K562 (cell line): ENCODE data around the gene C11orf52. TPM values are rescaled to one million over a fixed set of nuclear protein-coding genes. Genes with fewer than 3 reads are reported as not detected.

Source experiments
- BMI1 ChIP-seq: fragments of 150-350 bp; IDR thresholded peaks from 2 replicates; pipeline ENCODE4 v1.6.1; 2014; ENCODE audit warnings: low read length
- CBFB ChIP-seq: sonication (generic); formaldehyde crosslinking; IDR thresholded peaks from 2 replicates; pipeline ENCODE4 v1.4.0; 2020; ENCODE audit warnings: mild to moderate bottlenecking, missing genetic modification reagents
- CHAMP1 ChIP-seq: fragments of 450-650 bp; IDR thresholded peaks from 2 replicates; pipeline ENCODE4 v1.6.1; 2016; ENCODE audit warnings: mild to moderate bottlenecking
- LEF1 ChIP-seq: fragments of 450-650 bp; IDR thresholded peaks from 2 replicates; pipeline ENCODE4 v1.6.1; 2016; ENCODE audit warnings: mild to moderate bottlenecking
- PCBP2 ChIP-seq: fragments of 200-400 bp; formaldehyde crosslinking; IDR thresholded peaks from 2 replicates; pipeline ENCODE4 v1.6.1; 2018; ENCODE audit warnings: low read length, low read depth, mild to moderate bottlenecking, moderate library complexity; ENCODE audit not compliant: poor library complexity, severe bottlenecking
- POLR2A ChIP-seq: fragments of 450-650 bp; conservative IDR thresholded peaks from 2 replicates; pipeline ENCODE4 v1.6.1; 2016
- POLR2B ChIP-seq: fragments of 450-650 bp; IDR thresholded peaks from 2 replicates; pipeline ENCODE4 v1.6.1; 2018; ENCODE audit warnings: low read depth; ENCODE audit not compliant: partially characterized antibody
- TAF15 ChIP-seq: fragments of 200-400 bp; formaldehyde crosslinking; IDR thresholded peaks from 2 replicates; pipeline ENCODE4 v1.6.1; 2017; ENCODE audit warnings: mild to moderate bottlenecking, low read depth, low read length, moderate library complexity
- TCFL5 ChIP-seq: fragments of 250-450 bp; sonication (Bioruptor Pico); conservative IDR thresholded peaks from 2 replicates; pipeline ENCODE4 v1.6.1; 2021; ENCODE audit warnings: mild to moderate bottlenecking, moderate library complexity, matching md5 sums
- TEAD1 ChIP-seq, 2 experiments: fragments of 450-650 bp in 1 of 2; sonication (generic) in 1 of 2; formaldehyde crosslinking; IDR thresholded peaks; 2 replicates each; pipeline versions ENCODE4 v1.4.0 to v1.8.0; 2020 to 2022; ENCODE audit warnings: mild to moderate bottlenecking in 2 of 2, missing genetic modification reagents in 1 of 2
- ZNF232 ChIP-seq: sonication (generic); formaldehyde crosslinking; IDR thresholded peaks from 2 replicates; pipeline ENCODE4 v1.8.0; 2022; ENCODE audit warnings: mild to moderate bottlenecking, missing genetic modification reagents
- ZNF311 ChIP-seq: fragments of 250-450 bp; sonication (Bioruptor Pico); IDR thresholded peaks from 2 replicates; pipeline ENCODE4 v1.4.0; 2020; ENCODE audit warnings: mild to moderate bottlenecking, moderate library complexity
- ZNF354B ChIP-seq: fragments of 250-450 bp; sonication (Bioruptor Pico); IDR thresholded peaks from 2 replicates; pipeline ENCODE4 v1.4.0; 2020
- ZNF384 ChIP-seq: IDR thresholded peaks from 2 replicates; pipeline ENCODE4 v1.6.1; 2012; ENCODE audit warnings: low read depth, low read length, improper control_type of control experiment
- ZNF764 ChIP-seq: fragments of 250-450 bp; sonication (Bioruptor Pico); IDR thresholded peaks from 2 replicates; pipeline ENCODE4 v1.4.0; 2020; ENCODE audit warnings: low read depth, mild to moderate bottlenecking, moderate library complexity
- polyA plus RNA-seq, 8 experiments: library from polyadenylated mRNA; depleted of rRNA in 4 of 8; stranded (reverse) in 5 of 8; unstranded in 3 of 8; fragments of >200 nt; fragmentation: Nextera tagmentation in 2 of 8; fragmentation: Illumina TruSeq in 1 of 8; extraction: Ambion mirVana in 2 of 8; extraction: Trizol in 1 of 8; gene quantifications; 2 replicates each; pipeline versions ENCODE4 v1.2.1 to v1.2.3, GENCODE V29; 2011 to 2014; ENCODE audit warnings: inconsistent platforms in 1 of 8, missing spikeins in 1 of 8
- total RNA-seq, 7 experiments: library from RNA; depleted of rRNA in 6 of 7; stranded (reverse); fragments of >200 nt in 6 of 7; fragmentation: Illumina TruSeq in 2 of 7; extraction: Trizol in 2 of 7; gene quantifications; 2 replicates each; pipeline versions ENCODE4 v1.2.1 to v1.2.3, GENCODE V29; 2011 to 2021; ENCODE audit warnings: low replicate concordance in 1 of 7
- TF ChIP-seq, protein P1 (sequence below): sonication (generic); formaldehyde crosslinking; IDR thresholded peaks from 2 replicates; pipeline ENCODE4 v1.8.0; 2022; ENCODE audit warnings: missing genetic modification reagents, mild to moderate bottlenecking, borderline replicate concordance
- TF ChIP-seq, protein P2 (sequence below): sonication (generic); formaldehyde crosslinking; IDR thresholded peaks from 2 replicates; pipeline ENCODE4 v1.8.0; 2023; ENCODE audit warnings: mild to moderate bottlenecking, missing genetic modification reagents
- TF ChIP-seq, protein P3 (sequence below): fragments of 250-450 bp; sonication (Bioruptor Pico); IDR thresholded peaks from 2 replicates; pipeline ENCODE4 v1.5.0; 2020; ENCODE audit warnings: mild to moderate bottlenecking, borderline replicate concordance
- TF ChIP-seq, protein P4 (sequence below): IDR thresholded peaks from 2 replicates; pipeline ENCODE4 v1.6.1; 2014; ENCODE audit warnings: antibody characterized with exemption

Gene C11orf52
- total and polyA plus RNA-seq, 9 of the 15 experiments (the other 6 are each of a cell fraction or from before 2014, with no cell fraction given) = 0.29 to 2.9 (median 1.0) TPM

DNA sequence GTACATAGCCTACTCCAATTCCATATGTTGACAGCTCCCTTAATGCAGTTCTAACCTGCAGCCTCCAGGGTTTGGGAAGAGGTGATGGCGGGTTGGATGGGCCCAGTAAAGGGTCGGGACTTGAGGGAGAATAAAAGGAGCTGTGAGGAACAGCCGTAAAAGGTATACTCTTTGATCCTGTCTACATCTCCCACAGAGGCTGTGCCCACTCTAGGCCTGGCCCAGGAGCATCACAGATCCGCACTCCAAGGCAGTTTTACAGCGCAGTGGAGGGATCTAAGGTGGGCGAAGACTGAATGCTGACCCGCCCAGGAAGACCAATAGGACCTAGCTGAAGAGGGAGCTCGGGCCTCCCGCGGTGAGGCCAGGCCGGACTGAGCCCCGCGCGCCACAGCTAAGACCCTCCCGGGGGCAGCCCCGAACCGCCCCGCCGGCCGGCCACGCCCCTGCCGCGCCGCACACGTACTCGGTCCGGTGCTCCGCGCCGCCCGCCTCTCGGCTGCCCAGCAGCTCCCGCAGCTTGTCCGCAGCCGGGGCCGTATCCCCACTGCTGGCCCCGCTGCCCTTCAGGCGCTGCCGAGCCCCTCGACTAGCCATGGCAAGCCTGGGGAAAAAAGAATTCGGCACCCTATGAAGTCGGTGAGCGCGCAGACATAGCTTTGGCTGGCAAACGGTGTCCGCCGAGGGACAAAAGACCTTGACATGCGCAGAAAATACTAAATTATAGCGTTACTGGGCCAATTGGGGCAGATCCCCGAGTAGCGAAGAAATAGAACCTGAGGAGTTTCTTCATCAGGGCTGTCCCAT is 47.6 kb upstream of the C11orf52 start, which contains the start of gene ALG9 (continued):
- TF ChIP-seq, protein P1, sequence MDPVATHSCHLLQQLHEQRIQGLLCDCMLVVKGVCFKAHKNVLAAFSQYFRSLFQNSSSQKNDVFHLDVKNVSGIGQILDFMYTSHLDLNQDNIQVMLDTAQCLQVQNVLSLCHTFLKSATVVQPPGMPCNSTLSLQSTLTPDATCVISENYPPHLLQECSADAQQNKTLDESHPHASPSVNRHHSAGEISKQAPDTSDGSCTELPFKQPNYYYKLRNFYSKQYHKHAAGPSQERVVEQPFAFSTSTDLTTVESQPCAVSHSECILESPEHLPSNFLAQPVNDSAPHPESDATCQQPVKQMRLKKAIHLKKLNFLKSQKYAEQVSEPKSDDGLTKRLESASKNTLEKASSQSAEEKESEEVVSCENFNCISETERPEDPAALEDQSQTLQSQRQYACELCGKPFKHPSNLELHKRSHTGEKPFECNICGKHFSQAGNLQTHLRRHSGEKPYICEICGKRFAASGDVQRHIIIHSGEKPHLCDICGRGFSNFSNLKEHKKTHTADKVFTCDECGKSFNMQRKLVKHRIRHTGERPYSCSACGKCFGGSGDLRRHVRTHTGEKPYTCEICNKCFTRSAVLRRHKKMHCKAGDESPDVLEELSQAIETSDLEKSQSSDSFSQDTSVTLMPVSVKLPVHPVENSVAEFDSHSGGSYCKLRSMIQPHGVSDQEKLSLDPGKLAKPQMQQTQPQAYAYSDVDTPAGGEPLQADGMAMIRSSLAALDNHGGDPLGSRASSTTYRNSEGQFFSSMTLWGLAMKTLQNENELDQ (CRISPR knock-in tag) = no peak
- TF ChIP-seq TAF15 (no peak), POLR2A (peak; percentile 82), TCFL5 (CRISPR knock-in tag) (no peak), POLR2B (peak; percentile 49), CHAMP1 (no peak), TEAD1 (CRISPR knock-in tag; IDR thresholded peaks at IDR 0.05) (peak in 1 of 2 experiments; percentile 77; a peak in 1 of 4 replicates), LEF1 (no peak), PCBP2 (no peak), ZNF764 (no peak), BMI1 (no peak), ZNF311 (CRISPR knock-in tag) (no peak), ZNF354B (CRISPR knock-in tag) (no peak), CBFB (CRISPR knock-in tag) (no peak), ZNF232 (CRISPR knock-in tag) (no peak), ZNF384 (0 out of 2 replicates have a peak, but pooled peaks have one; percentile 12)
- TF ChIP-seq, protein P2, sequence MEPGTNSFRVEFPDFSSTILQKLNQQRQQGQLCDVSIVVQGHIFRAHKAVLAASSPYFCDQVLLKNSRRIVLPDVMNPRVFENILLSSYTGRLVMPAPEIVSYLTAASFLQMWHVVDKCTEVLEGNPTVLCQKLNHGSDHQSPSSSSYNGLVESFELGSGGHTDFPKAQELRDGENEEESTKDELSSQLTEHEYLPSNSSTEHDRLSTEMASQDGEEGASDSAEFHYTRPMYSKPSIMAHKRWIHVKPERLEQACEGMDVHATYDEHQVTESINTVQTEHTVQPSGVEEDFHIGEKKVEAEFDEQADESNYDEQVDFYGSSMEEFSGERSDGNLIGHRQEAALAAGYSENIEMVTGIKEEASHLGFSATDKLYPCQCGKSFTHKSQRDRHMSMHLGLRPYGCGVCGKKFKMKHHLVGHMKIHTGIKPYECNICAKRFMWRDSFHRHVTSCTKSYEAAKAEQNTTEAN (CRISPR knock-in tag) = no peak
- TF ChIP-seq, protein P3, sequence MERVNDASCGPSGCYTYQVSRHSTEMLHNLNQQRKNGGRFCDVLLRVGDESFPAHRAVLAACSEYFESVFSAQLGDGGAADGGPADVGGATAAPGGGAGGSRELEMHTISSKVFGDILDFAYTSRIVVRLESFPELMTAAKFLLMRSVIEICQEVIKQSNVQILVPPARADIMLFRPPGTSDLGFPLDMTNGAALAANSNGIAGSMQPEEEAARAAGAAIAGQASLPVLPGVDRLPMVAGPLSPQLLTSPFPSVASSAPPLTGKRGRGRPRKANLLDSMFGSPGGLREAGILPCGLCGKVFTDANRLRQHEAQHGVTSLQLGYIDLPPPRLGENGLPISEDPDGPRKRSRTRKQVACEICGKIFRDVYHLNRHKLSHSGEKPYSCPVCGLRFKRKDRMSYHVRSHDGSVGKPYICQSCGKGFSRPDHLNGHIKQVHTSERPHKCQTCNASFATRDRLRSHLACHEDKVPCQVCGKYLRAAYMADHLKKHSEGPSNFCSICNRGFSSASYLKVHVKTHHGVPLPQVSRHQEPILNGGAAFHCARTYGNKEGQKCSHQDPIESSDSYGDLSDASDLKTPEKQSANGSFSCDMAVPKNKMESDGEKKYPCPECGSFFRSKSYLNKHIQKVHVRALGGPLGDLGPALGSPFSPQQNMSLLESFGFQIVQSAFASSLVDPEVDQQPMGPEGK (CRISPR knock-in tag) = no peak
- TF ChIP-seq, protein P4, sequence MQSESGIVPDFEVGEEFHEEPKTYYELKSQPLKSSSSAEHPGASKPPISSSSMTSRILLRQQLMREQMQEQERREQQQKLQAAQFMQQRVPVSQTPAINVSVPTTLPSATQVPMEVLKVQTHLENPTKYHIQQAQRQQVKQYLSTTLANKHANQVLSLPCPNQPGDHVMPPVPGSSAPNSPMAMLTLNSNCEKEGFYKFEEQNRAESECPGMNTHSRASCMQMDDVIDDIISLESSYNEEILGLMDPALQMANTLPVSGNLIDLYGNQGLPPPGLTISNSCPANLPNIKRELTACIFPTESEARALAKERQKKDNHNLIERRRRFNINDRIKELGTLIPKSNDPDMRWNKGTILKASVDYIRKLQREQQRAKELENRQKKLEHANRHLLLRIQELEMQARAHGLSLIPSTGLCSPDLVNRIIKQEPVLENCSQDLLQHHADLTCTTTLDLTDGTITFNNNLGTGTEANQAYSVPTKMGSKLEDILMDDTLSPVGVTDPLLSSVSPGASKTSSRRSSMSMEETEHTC = 0 out of 2 replicates have a peak, but pooled peaks have one; percentile 24
